Measurements from ENCODE around the gene DHRS11. TPM values are rescaled to one million over a fixed set of nuclear protein-coding genes. Genes with fewer than 3 reads are reported as not detected.

DHRS11 gene
- total RNA-seq (1 to 10 TPM; 8.3 to 9.1 TPM), polyA plus RNA-seq (1 to 10 TPM; 3.8 to 5.5 (median 4.6) TPM), total RNA-seq (1.5 to 15.9 (median 8.7) reads per million in 6 experiments)

GRCh38 chr17:36591434-36592315 lies at the start of gene DHRS11:
DHRS11 (plus strand) TSS chr17:36591879; CDS start chr17:36592010, 131 bp downstream.
- peaks cover 0 to 33% (median 3%) of the 10 kb centered on the region in 3 donors for H3K36me3 Mint-ChIP-seq
- H3K4me3 Mint-ChIP-seq, result peak within 1 kb of the TSS; percentile 72 to 86 (median 80)
- H3K4me1 Mint-ChIP-seq, result peaks cover 10 to 39% (median 22%) of the 10 kb centered on the region in 4 donors
- POLR2A ChIA-PET, result interaction anchor here (0.7 to 2.8 kb wide), 4 partner anchors 11 to 1018 kb away, joined by 3 to 15 read pairs (median 4); partner anchors contain the start of genes MRM1, MYO19 and PIGW
- no peaks in the 10 kb centered on the region for H3K9me3 Mint-ChIP-seq
- H3K27me3 Mint-ChIP-seq, result no peaks in the 10 kb centered on the region
- ATAC-seq, result peak; percentile 83 to 93
- peak within 1 kb of the TSS; percentile 50 to 96 (median 82) for H3K27ac Mint-ChIP-seq
- peak; percentile 29 to 80 (median 64) for DNase-seq

- peak overlapping the region in 1 of 10 donors; percentile 2 for H3K4me3 Mint-ChIP-seq
- ATAC-seq, result no peak
- peak overlapping the region in 4 of 10 donors; percentile 5 to 83 (median 36) for H3K27ac Mint-ChIP-seq
- no peaks in the 10 kb centered on the region for H3K9me3 Mint-ChIP-seq
- POLR2A ChIA-PET, result interaction anchor here (0.6 to 10.4 kb wide), 4 partner anchors 7 to 20 kb away, joined by 3 to 181 read pairs (median 4); partner anchors contain the start of genes MYO19 and PIGW
- peaks cover 0 to 16% (median 2%) of the 10 kb centered on the region in 3 donors for H3K36me3 Mint-ChIP-seq
- H3K4me1 Mint-ChIP-seq, result peaks cover 10 to 26% (median 19%) of the 10 kb centered on the region in 4 donors
- no peak for DNase-seq
- no peaks in the 10 kb centered on the region for H3K27me3 Mint-ChIP-seq
These were observed 48.9 kb upstream of the DHRS11 start for GRCh38 chr17:36542755-36543154.

- ATAC-seq (no peak), DNase-seq (no peak)
- Mint-ChIP-seq H3K27ac (peak overlapping the region; percentile 96 to 99 (median 98)), H3K4me1 (peaks cover 12 to 37% (median 31%) of the 10 kb centered on the region in 4 donors), H3K27me3 (no peaks in the 10 kb centered on the region), H3K9me3 (no peaks in the 10 kb centered on the region), H3K4me3 (peak overlapping the region; percentile 91 to 98 (median 96)), H3K36me3 (peaks cover 0 to 16% (median 2%) of the 10 kb centered on the region in 3 donors)
- POLR2A ChIA-PET, result interaction anchor here (0.8 to 10.4 kb wide), 6 partner anchors 8 to 58 kb away, joined by 3 to 181 read pairs (median 6); partner anchors contain the start of genes MRM1, MYO19 and PIGW
These were observed 47.7 kb upstream of the DHRS11 start for GRCh38 chr17:36544044-36544306.

- Mint-ChIP-seq H3K27ac (peak within 1 kb of the TSS; percentile 96 to 99 (median 98)), H3K36me3 (peaks cover 0 to 16% (median 2%) of the 10 kb centered on the region in 3 donors), H3K27me3 (no peaks in the 10 kb centered on the region), H3K9me3 (no peaks in the 10 kb centered on the region), H3K4me3 (peak within 1 kb of the TSS; percentile 91 to 98 (median 96)), H3K4me1 (peaks cover 12 to 42% (median 31%) of the 10 kb centered on the region in 4 donors)
- ATAC-seq (peak; percentile 69 to 73), DNase-seq (peak; percentile 89 to 97 (median 93))
- POLR2A ChIA-PET, result interaction anchor here (0.8 to 10.4 kb wide), 11 partner anchors 9 to 945 kb away, joined by 3 to 181 read pairs (median 5); partner anchors contain the start of genes DUSP14, MRM1, MYO19 and PIGW
These were observed 47.2 kb upstream of the DHRS11 start, which contains the start of gene GGNBP2 for GRCh38 chr17:36544307-36545076. GGNBP2 (plus strand) TSS chr17:36544919; CDS start chr17:36545725, 806 bp downstream.

- Mint-ChIP-seq H3K4me1 (peaks cover 14 to 48% (median 36%) of the 10 kb centered on the region in 4 donors), H3K9me3 (no peaks in the 10 kb centered on the region), H3K27ac (peak overlapping the region; percentile 94 to 99 (median 98)), H3K27me3 (no peaks in the 10 kb centered on the region), H3K36me3 (peaks cover 0 to 12% (median 2%) of the 10 kb centered on the region in 3 donors), H3K4me3 (peak overlapping the region; percentile 91 to 98 (median 96))
- ATAC-seq, result no peak
- POLR2A ChIA-PET, result interaction anchor here (0.8 to 10.4 kb wide), 13 partner anchors 9 to 944 kb away, joined by 3 to 181 read pairs (median 9); partner anchors contain the start of genes DUSP14, MRM1, MYO19 and PIGW
- DNase-seq, result no peak
These were observed 46.6 kb upstream of the DHRS11 start for GRCh38 chr17:36545077-36545464.

GRCh38 chr17:36545465-36546417 lies 45.9 kb upstream of the DHRS11 start:
- peak overlapping the region; percentile 94 to 99 (median 96) for H3K27ac Mint-ChIP-seq
- DNase-seq (peak; percentile 94 to 99 (median 98)), ATAC-seq (peak; percentile 77 to 78)
- H3K9me3 Mint-ChIP-seq, result no peaks in the 10 kb centered on the region
- POLR2A ChIA-PET, result interaction anchor here (0.6 to 10.4 kb wide), 21 partner anchors 9 to 943 kb away, joined by 3 to 181 read pairs (median 6); partner anchors contain the start of genes DUSP14, MRM1, MYO19 and PIGW
- peaks cover 19 to 55% (median 43%) of the 10 kb centered on the region in 4 donors for H3K4me1 Mint-ChIP-seq
- no peaks in the 10 kb centered on the region for H3K27me3 Mint-ChIP-seq
- peak overlapping the region; percentile 88 to 97 (median 91) for H3K4me3 Mint-ChIP-seq
- H3K36me3 Mint-ChIP-seq, result peaks cover 0 to 14% (median 5%) of the 10 kb centered on the region in 3 donors

GRCh38 chr17:36546418-36547093 lies 45.1 kb upstream of the DHRS11 start:
- H3K36me3 Mint-ChIP-seq, result peaks cover 0 to 12% (median 5%) of the 10 kb centered on the region in 3 donors
- POLR2A ChIA-PET, result interaction anchor here (0.7 to 10.4 kb wide), 15 partner anchors 8 to 176 kb away, joined by 3 to 181 read pairs (median 8); partner anchors contain the start of genes MRM1, MYO19, PIGW and ZNHIT3
- H3K4me3 Mint-ChIP-seq, result peak overlapping the region; percentile 88 to 97 (median 91)
- no peaks in the 10 kb centered on the region for H3K27me3 Mint-ChIP-seq
- H3K27ac Mint-ChIP-seq, result peak overlapping the region; percentile 94 to 99 (median 96)
- no peaks in the 10 kb centered on the region for H3K9me3 Mint-ChIP-seq
- no peak for ATAC-seq
- DNase-seq, result peak in 2 of 10 donors; percentile 5 to 23
- H3K4me1 Mint-ChIP-seq, result peaks cover 20 to 60% (median 48%) of the 10 kb centered on the region in 4 donors

- Mint-ChIP-seq H3K4me1 (peaks cover 20 to 73% (median 56%) of the 10 kb centered on the region in 4 donors), H3K27me3 (no peaks in the 10 kb centered on the region), H3K36me3 (peaks cover 0 to 17% (median 5%) of the 10 kb centered on the region in 3 donors), H3K27ac (peak overlapping the region in 9 of 10 donors; percentile 68 to 96 (median 86)), H3K4me3 (peak overlapping the region; percentile 59 to 97 (median 90)), H3K9me3 (no peaks in the 10 kb centered on the region)
- POLR2A ChIA-PET, result interaction anchor here (0.7 to 10.4 kb wide), 4 partner anchors 11 to 413 kb away, joined by 3 to 181 read pairs (median 7); partner anchors contain the start of genes MYO19 and PIGW
- DNase-seq, result no peak
- ATAC-seq, result no peak
These were observed 43.9 kb upstream of the DHRS11 start for GRCh38 chr17:36547776-36548175.

- Mint-ChIP-seq H3K9me3 (no peaks in the 10 kb centered on the region), H3K36me3 (peaks cover 0 to 35% (median 7%) of the 10 kb centered on the region in 3 donors), H3K4me1 (peaks cover 22 to 92% (median 67%) of the 10 kb centered on the region in 4 donors), H3K27ac (peak overlapping the region; percentile 11 to 94 (median 86)), H3K27me3 (no peaks in the 10 kb centered on the region), H3K4me3 (peak overlapping the region; percentile 53 to 83 (median 74))
- POLR2A ChIA-PET, result interaction anchor here (1.2 to 10.4 kb wide), 4 partner anchors 9 to 51 kb away, joined by 4 to 181 read pairs (median 4); partner anchors contain the start of genes MRM1, MYO19 and PIGW
- DNase-seq, result peak in 3 of 10 donors; percentile 50 to 78 (median 72)
- peak; percentile 54 to 82 for ATAC-seq
These were observed 40.9 kb upstream of the DHRS11 start for GRCh38 chr17:36550491-36551417.
